IPS DF 6.9 (cell line): Measurements from ENCODE around the gene C1QTNF4.

Experiments
- DNase-seq: peaks from one replicate; pipeline ENCODE4 v3.0.0-alpha.2; 2013; ENCODE audit warnings: low read depth, low spot score
- H3K27ac ChIP-seq: one replicate; pipeline ENCODE4 v1.5.1; 2013; ENCODE audit warnings: low read length, control low read depth
- H3K27me3 ChIP-seq: 2 replicates; pipeline ENCODE4 v1.6.1; 2013; ENCODE audit warnings: mild to moderate bottlenecking, low read length; ENCODE audit not compliant: control insufficient read depth, insufficient read depth
- H3K36me3 ChIP-seq: 2 replicates; pipeline ENCODE4 v1.6.1; 2013; ENCODE audit warnings: low read length; ENCODE audit not compliant: control insufficient read depth, insufficient read depth
- H3K4me1 ChIP-seq: 2 replicates; pipeline ENCODE4 v1.6.1; 2013; ENCODE audit warnings: low read length; ENCODE audit not compliant: control insufficient read depth, insufficient read depth
- H3K4me3 ChIP-seq: 2 replicates; pipeline ENCODE4 v1.5.1; 2013; ENCODE audit warnings: mild to moderate bottlenecking, low read length
- H3K9me3 ChIP-seq: 2 replicates; pipeline ENCODE4 v1.6.1; 2013; ENCODE audit warnings: low read length, inconsistent platforms; ENCODE audit not compliant: control insufficient read depth, insufficient read depth
- WGBS: extraction: QIAGEN DNeasy Blood & Tissue Kit; methylation state at CpG from one replicate; pipeline ENCODE4 v1.1.7; 2013; ENCODE audit warnings: mixed read lengths, missing lambda C conversion rate; ENCODE audit not compliant: insufficient read length, insufficient coverage; 5-methylcytosine and 5-hydroxymethylcytosine counted together

C1QTNF4 gene

GRCh38 chr11:47616726-47617416, 22.7 kb upstream of the C1QTNF4 start:
- no CpG with 5 or more reads among the region's 10 CpGs for WGBS
- H3K4me1 ChIP-seq: no peaks in the 10 kb centered on the region
- H3K9me3 ChIP-seq: no peaks in the 10 kb centered on the region
- no peak overlapping the region for H3K4me3 ChIP-seq
- DNase-seq: peak; percentile 29
- no peak overlapping the region for H3K27ac ChIP-seq
- H3K27me3 ChIP-seq: no peaks in the 10 kb centered on the region
- peaks cover 13% of the 10 kb centered on the region; the same call in 1 of the 2 replicates for H3K36me3 ChIP-seq

DNA sequence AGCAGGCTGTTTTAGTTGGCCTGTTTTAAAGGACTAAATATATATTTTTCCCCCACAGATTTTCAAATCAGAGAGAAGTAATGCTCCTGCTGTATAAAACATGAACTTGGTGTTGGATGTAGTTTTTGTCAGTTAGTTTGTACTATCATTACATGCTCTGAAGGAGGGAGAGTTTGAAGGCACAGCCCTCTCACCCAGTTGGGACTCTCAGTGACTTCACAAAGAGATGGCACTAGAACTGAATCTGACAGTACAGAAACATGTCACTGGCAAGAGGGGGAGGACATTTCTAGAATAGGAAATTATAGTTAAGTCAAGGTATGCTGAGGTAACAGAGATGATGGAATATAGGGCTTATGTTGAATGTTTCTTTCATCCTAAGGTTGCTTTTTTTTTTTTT, 21.0 kb upstream of the C1QTNF4 start:
- Histone ChIP-seq H3K9me3 (no peaks in the 10 kb centered on the region), H3K27ac (no peak overlapping the region), H3K4me3 (no peak overlapping the region)

DNA sequence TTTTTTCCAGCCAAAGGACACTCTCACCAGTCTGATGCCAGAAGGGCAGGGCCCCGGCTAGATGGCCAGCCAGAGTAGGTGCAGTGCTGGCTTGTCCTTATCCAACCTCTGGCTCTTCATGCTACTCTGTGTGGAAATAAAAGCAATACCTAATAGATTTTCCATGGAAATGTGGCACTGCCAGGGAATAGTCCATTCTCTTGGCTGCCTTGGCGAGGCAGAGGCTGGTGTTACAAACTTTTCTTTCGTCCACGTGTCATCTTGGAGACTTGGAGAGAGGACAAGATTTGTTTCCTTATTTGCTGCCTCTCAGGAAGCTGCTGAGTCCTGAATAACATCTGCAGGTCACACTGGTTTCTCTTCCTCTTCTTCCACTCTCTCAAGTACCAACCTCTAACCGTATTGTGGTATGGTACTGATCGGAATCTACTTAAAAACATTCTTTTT, 17.2 kb upstream of the C1QTNF4 start:
- DNase-seq: no peak
- WGBS: no CpG with 5 or more reads among the region's 6 CpGs
- H3K27me3 ChIP-seq: no peaks in the 10 kb centered on the region
- no peaks in the 10 kb centered on the region for H3K4me1 ChIP-seq
- no peaks in the 10 kb centered on the region for H3K9me3 ChIP-seq
- H3K36me3 ChIP-seq: no peaks in the 10 kb centered on the region
- no peak overlapping the region for H3K27ac ChIP-seq
- H3K4me3 ChIP-seq: no peak overlapping the region

More for the DNA sequence above, 21.0 kb upstream of the C1QTNF4 start:
- Histone ChIP-seq H3K4me1 (no peaks in the 10 kb centered on the region), H3K27me3 (no peaks in the 10 kb centered on the region), H3K36me3 (0 out of 2 replicates have a peak, but pooled peaks cover 1% of the 10 kb centered on the region)
- no peak for DNase-seq

DNA sequence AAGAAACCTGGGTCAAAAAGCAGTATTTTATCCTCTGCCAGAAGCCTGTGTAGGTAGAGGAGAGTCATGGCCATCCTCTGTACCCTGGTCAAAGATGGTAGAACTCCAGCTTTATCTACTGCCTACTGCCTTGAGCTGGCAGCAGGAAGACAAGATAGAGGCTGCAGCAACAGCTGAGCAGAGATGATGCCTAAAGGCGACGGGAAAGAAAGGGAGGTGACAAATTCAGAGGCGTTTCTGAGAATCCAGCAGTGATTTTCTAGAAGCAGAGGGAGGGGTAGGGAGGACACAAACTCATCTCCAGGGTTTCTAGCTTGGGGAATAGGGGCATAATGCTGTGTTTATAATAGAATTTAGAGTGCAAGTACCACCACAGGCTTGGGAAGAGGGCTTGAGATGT, 15.5 kb upstream of the C1QTNF4 start:
- Histone ChIP-seq H3K36me3 (no peaks in the 10 kb centered on the region), H3K9me3 (no peaks in the 10 kb centered on the region), H3K4me1 (no peaks in the 10 kb centered on the region), H3K4me3 (no peak overlapping the region), H3K27me3 (no peaks in the 10 kb centered on the region), H3K27ac (no peak overlapping the region)
- no peak for DNase-seq
- no CpG with 5 or more reads among the region's 3 CpGs for WGBS

- Histone ChIP-seq H3K4me1 (no peaks in the 10 kb centered on the region), H3K36me3 (no peaks in the 10 kb centered on the region), H3K4me3 (no peak overlapping the region), H3K27ac (no peak overlapping the region), H3K9me3 (no peaks in the 10 kb centered on the region), H3K27me3 (no peaks in the 10 kb centered on the region)
- no peak for DNase-seq
- WGBS: no CpG with 5 or more reads among the region's 7 CpGs
Observed at GRCh38 chr11:47607380-47607779, 13.2 kb upstream of the C1QTNF4 start.

DNA sequence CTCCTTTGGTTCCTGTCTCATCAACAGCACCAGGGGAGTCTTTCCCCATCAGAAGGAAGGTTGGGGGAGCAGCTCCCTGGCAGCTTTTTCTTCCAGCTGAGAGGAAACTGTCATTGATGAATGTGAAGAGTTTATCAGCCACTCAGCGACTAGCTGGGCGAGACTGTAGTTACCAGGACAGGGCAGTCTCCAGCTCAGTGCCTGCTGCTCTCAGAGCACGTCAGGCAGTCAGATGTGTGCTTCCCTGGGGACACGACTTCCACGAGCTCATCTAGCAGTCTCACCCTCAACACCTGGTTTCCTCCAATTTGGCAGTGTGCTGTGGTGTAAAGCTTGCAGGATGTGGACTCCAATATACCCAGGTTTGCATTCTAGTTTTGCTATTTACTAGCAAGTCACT, 12.5 kb upstream of the C1QTNF4 start:
- Histone ChIP-seq H3K4me3 (no peak overlapping the region), H3K27me3 (no peaks in the 10 kb centered on the region), H3K9me3 (no peaks in the 10 kb centered on the region), H3K27ac (no peak overlapping the region), H3K36me3 (no peaks in the 10 kb centered on the region), H3K4me1 (no peaks in the 10 kb centered on the region)
- no peak for DNase-seq
- WGBS: no CpG with 5 or more reads among the region's 5 CpGs

GRCh38 chr11:47605921-47606320, 11.7 kb upstream of the C1QTNF4 start:
- no peaks in the 10 kb centered on the region for H3K4me1 ChIP-seq
- DNase-seq: no peak
- no peak overlapping the region for H3K4me3 ChIP-seq
- WGBS: no CpG with 5 or more reads among the region's 3 CpGs
- no peaks in the 10 kb centered on the region for H3K27me3 ChIP-seq
- no peak overlapping the region for H3K27ac ChIP-seq
- H3K36me3 ChIP-seq: no peaks in the 10 kb centered on the region
- H3K9me3 ChIP-seq: no peaks in the 10 kb centered on the region

GRCh38 chr11:47603295-47603694, 9.1 kb upstream of the C1QTNF4 start:
- H3K36me3 ChIP-seq: no peaks in the 10 kb centered on the region
- H3K27ac ChIP-seq: no peak overlapping the region
- no peaks in the 10 kb centered on the region for H3K4me1 ChIP-seq
- WGBS: no CpG with 5 or more reads among the region's 4 CpGs
- no peak for DNase-seq
- H3K27me3 ChIP-seq: no peaks in the 10 kb centered on the region
- H3K9me3 ChIP-seq: no peaks in the 10 kb centered on the region
- no peak overlapping the region for H3K4me3 ChIP-seq

DNA sequence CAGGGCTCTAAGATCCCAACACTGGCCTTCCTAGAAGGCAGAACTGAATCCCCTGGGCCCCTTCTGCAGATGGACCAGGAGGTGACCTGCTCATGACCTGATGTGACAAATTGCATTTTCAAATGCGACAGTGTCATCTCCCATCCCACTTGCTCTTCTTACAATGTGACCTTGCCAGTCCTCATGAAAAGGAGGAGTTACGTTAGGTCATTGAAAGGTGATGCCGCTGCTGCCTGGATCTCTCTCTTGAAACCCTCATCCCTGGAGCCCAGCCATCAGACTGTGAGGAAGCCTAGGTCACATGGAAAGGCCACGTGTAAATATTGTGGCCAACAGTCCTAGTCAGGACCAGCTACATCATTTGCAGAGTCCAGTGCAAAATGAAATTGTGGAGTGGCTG, 5.7 kb upstream of the C1QTNF4 start:
- Histone ChIP-seq H3K9me3 (no peaks in the 10 kb centered on the region), H3K27ac (no peak overlapping the region), H3K36me3 (no peaks in the 10 kb centered on the region), H3K4me1 (no peaks in the 10 kb centered on the region), H3K27me3 (peaks cover 2% of the 10 kb centered on the region; the same call in 1 of the 2 replicates), H3K4me3 (no peak overlapping the region)
- DNase-seq: no peak
- WGBS: no CpG with 5 or more reads among the region's 4 CpGs

GRCh38 chr11:47595967-47596366, 1.8 kb upstream of the C1QTNF4 start:
- no peak overlapping the region for H3K4me3 ChIP-seq
- H3K36me3 ChIP-seq: no peaks in the 10 kb centered on the region
- no CpG with 5 or more reads among the region's 1 CpG for WGBS
- H3K9me3 ChIP-seq: no peaks in the 10 kb centered on the region
- no peaks in the 10 kb centered on the region for H3K4me1 ChIP-seq
- no peak overlapping the region for H3K27ac ChIP-seq
- no peak for DNase-seq
- peaks cover 25% of the 10 kb centered on the region; the same call in 1 of the 2 replicates for H3K27me3 ChIP-seq

- DNase-seq: no peak
- H3K9me3 ChIP-seq: no peaks in the 10 kb centered on the region
- no peak overlapping the region for H3K4me3 ChIP-seq
- WGBS: no CpG with 5 or more reads among the region's 7 CpGs
- H3K4me1 ChIP-seq: peaks cover 3% of the 10 kb centered on the region; the same call in 1 of the 2 replicates
- no peak overlapping the region for H3K27ac ChIP-seq
- no peaks in the 10 kb centered on the region for H3K36me3 ChIP-seq
- peaks cover 25% of the 10 kb centered on the region; the same call in 1 of the 2 replicates for H3K27me3 ChIP-seq
Observed at GRCh38 chr11:47595029-47595428, 818 bp upstream of the C1QTNF4 start.
